H1 (cell line): Measurements from ENCODE around the gene GPR12. TPM values are rescaled to one million over a fixed set of nuclear protein-coding genes. Genes with fewer than 3 reads are reported as not detected.

ENCODE experiments used
- CTCF ChIA-PET: fragments of 300-600 bp; sonication (Branson Sonifier 250); formaldehyde crosslinking; loops from one replicate; lab custom pipeline; 2021; ENCODE audit not compliant: partially characterized antibody; lab: Charles Lee
- POLR2A ChIA-PET: fragments of 300-600 bp; sonication (Branson Sonifier 250); formaldehyde crosslinking; loops from one replicate; lab custom pipeline; 2021; ENCODE audit warnings: inconsistent platforms; ENCODE audit not compliant: partially characterized antibody; lab: Charles Lee
- DNase-seq, 2 experiments: peaks; one replicate each; pipeline versions ENCODE4 v3.0.0 to v3.0.0-alpha.2; 2010 to 2022; ENCODE audit warnings: low spot score in 2 of 2, low read depth in 1 of 2, mixed read lengths in 1 of 2
- FAIRE-seq: peaks from 2 replicates; lab custom pipeline; 2011; peaks lifted over from hg19 to GRCh38; lab: Jason Lieb, UNC
- H2AFZ ChIP-seq: 2 replicates; pipeline ENCODE4 v1.8.1; 2012; ENCODE audit warnings: low read length, inconsistent platforms
- H2AK5ac ChIP-seq: 2 replicates; pipeline ENCODE4 v1.6.1; 2013; ENCODE audit warnings: low read depth, low read length
- H2BK120ac ChIP-seq: replicated peaks from 2 replicates; pipeline ENCODE3; 2013; ENCODE audit warnings: low read depth, low read length, inconsistent platforms
- H2BK12ac ChIP-seq: 2 replicates; pipeline ENCODE4 v1.6.1; 2013; ENCODE audit warnings: low read depth, low read length
- H2BK15ac ChIP-seq: 2 replicates; pipeline ENCODE4 v1.6.1; 2013; ENCODE audit warnings: low read length
- H2BK20ac ChIP-seq: 2 replicates; pipeline ENCODE4 v1.6.1; 2013; ENCODE audit warnings: low read length
- H2BK5ac ChIP-seq: 2 replicates; pipeline ENCODE4 v1.6.1; 2013; ENCODE audit warnings: low read depth, low read length
- H3K14ac ChIP-seq: 2 replicates; pipeline ENCODE4 v1.6.1; 2013; ENCODE audit warnings: inconsistent platforms; ENCODE audit not compliant: insufficient read length
- H3K18ac ChIP-seq: 2 replicates; pipeline ENCODE4 v1.6.1; 2013; ENCODE audit warnings: low read length; ENCODE audit errors: extremely low read depth
- H3K23ac ChIP-seq: 2 replicates; pipeline ENCODE4 v1.6.1; 2013; ENCODE audit warnings: inconsistent platforms; ENCODE audit not compliant: insufficient read length
- H3K23me2 ChIP-seq: 2 replicates; pipeline ENCODE4 v1.6.1; 2013; ENCODE audit warnings: low read depth, low read length
- H3K27ac ChIP-seq: 2 replicates; pipeline ENCODE4 v1.6.1; 2011; ENCODE audit warnings: low read depth, low read length, inconsistent platforms
- H3K27me3 ChIP-seq, 4 experiments: replicated peaks in 1 of 4; 1 replicate in 1 of 4; 2 replicates in 3 of 4; pipeline versions ENCODE4 v1.6.1 to v1.8.1; 2011 to 2013; ENCODE audit warnings: low read length in 3 of 4, mild to moderate bottlenecking in 3 of 4, inconsistent platforms in 2 of 4, mixed read lengths in 2 of 4, moderate library complexity in 1 of 4; ENCODE audit not compliant: control insufficient read depth in 3 of 4, insufficient read depth in 3 of 4; ENCODE audit errors: extremely low read depth in 1 of 4
- H3K36me3 ChIP-seq, 4 experiments: 2 replicates each; pipeline versions ENCODE4 v1.6.1 to v1.8.1; 2011 to 2013; ENCODE audit warnings: mild to moderate bottlenecking in 4 of 4, low read length in 3 of 4, moderate library complexity in 2 of 4, control low read depth in 1 of 4, inconsistent platforms in 1 of 4; ENCODE audit not compliant: insufficient read depth in 4 of 4, control insufficient read depth in 2 of 4
- H3K4ac ChIP-seq: replicated peaks from 2 replicates; pipeline ENCODE3; 2013; ENCODE audit warnings: low read length, low read depth, mixed read lengths, inconsistent platforms; ENCODE audit not compliant: insufficient read length
- H3K4me1 ChIP-seq, 4 experiments: replicated peaks in 1 of 4; 1 replicate in 1 of 4; 2 replicates in 3 of 4; pipeline versions ENCODE4 v1.6.1 to v1.8.1; 2011 to 2013; ENCODE audit warnings: low read length in 3 of 4, inconsistent platforms in 2 of 4, mixed read lengths in 1 of 4; ENCODE audit not compliant: insufficient read depth in 4 of 4, control insufficient read depth in 3 of 4
- H3K4me2 ChIP-seq, 2 experiments: 2 replicates each; pipeline versions ENCODE4 v1.6.1 to v1.8.1; 2011 to 2013; ENCODE audit warnings: low read depth in 2 of 2, low read length in 2 of 2, control low read depth in 1 of 2, inconsistent platforms in 1 of 2, mild to moderate bottlenecking in 1 of 2; ENCODE audit not compliant: insufficient read depth in 1 of 2
- H3K4me3 ChIP-seq, 4 experiments: fragments of 200-600, 300-600 bp in 1 of 4; sonication (generic), shearing (Covaris generic), sonication (Bioruptor Twin) in 1 of 4; 2 replicates each; pipeline versions ENCODE4 v1.5.1 to v1.8.1; 2011 to 2016; ENCODE audit warnings: low read length in 4 of 4, low read depth in 3 of 4, control low read depth in 2 of 4, inconsistent platforms in 2 of 4, mild to moderate bottlenecking in 2 of 4, mixed read lengths in 1 of 4, moderate library complexity in 1 of 4; ENCODE audit not compliant: insufficient read depth in 2 of 4; ENCODE audit errors: extremely low read depth in 1 of 4
- H3K56ac ChIP-seq: replicated peaks from 2 replicates; pipeline ENCODE3; 2013; ENCODE audit warnings: low read depth, mild to moderate bottlenecking, mixed read lengths, low read length, inconsistent platforms; ENCODE audit not compliant: insufficient read length
- H3K79me1 ChIP-seq: 2 replicates; pipeline ENCODE4 v1.6.1; 2013; ENCODE audit warnings: low read depth, low read length, control low read depth
- H3K79me2 ChIP-seq, 2 experiments: 2 replicates each; pipeline versions ENCODE4 v1.6.1 to v1.8.1; 2012 to 2013; ENCODE audit warnings: low read length in 2 of 2, mild to moderate bottlenecking in 2 of 2, inconsistent platforms in 1 of 2; ENCODE audit not compliant: insufficient read depth in 2 of 2, control insufficient read depth in 1 of 2
- H3K9ac ChIP-seq, 4 experiments: replicated peaks in 1 of 4; 1 replicate in 1 of 4; 2 replicates in 3 of 4; pipeline versions ENCODE4 v1.6.1 to v1.8.1; 2011 to 2013; ENCODE audit warnings: low read depth in 3 of 4, low read length in 3 of 4, control low read depth in 2 of 4, mild to moderate bottlenecking in 2 of 4, moderate library complexity in 2 of 4, inconsistent platforms in 1 of 4; ENCODE audit errors: extremely low read depth in 1 of 4
- H3K9me3 ChIP-seq, 2 experiments: 2 replicates each; pipeline versions ENCODE4 v1.6.1 to v1.8.1; 2012 to 2013; ENCODE audit warnings: mild to moderate bottlenecking in 2 of 2, moderate library complexity in 2 of 2, control low read depth in 1 of 2, inconsistent platforms in 1 of 2, low read depth in 1 of 2, low read length in 1 of 2, mixed read lengths in 1 of 2; ENCODE audit not compliant: insufficient read depth in 2 of 2
- H4K20me1 ChIP-seq, 2 experiments: replicated peaks in 1 of 2; 2 replicates each; pipeline versions ENCODE3 to v1.8.1; 2011 to 2013; ENCODE audit warnings: inconsistent platforms in 2 of 2, low read length in 2 of 2, mild to moderate bottlenecking in 1 of 2; ENCODE audit not compliant: insufficient read depth in 2 of 2, control insufficient read depth in 1 of 2
- H4K5ac ChIP-seq: 2 replicates; pipeline ENCODE4 v1.6.1; 2013; ENCODE audit warnings: low read length, low read depth, mixed read lengths, inconsistent platforms; ENCODE audit not compliant: insufficient read length
- H4K8ac ChIP-seq: 2 replicates; pipeline ENCODE4 v1.8.0; 2013; ENCODE audit warnings: mild to moderate bottlenecking, moderate library complexity, low read length, inconsistent platforms; ENCODE audit not compliant: insufficient read depth; ENCODE audit errors: extremely low read depth
- H4K91ac ChIP-seq: replicated peaks from 2 replicates; pipeline ENCODE3; 2013; ENCODE audit warnings: low read length, mixed read lengths, inconsistent platforms; ENCODE audit not compliant: insufficient read length
- BRCA1 ChIP-seq: IDR thresholded peaks from 2 replicates; pipeline ENCODE4 v1.6.1; 2012; ENCODE audit warnings: low read depth, low read length, improper control_type of control experiment
- CHD2 ChIP-seq: IDR thresholded peaks from 2 replicates; pipeline ENCODE4 v1.6.1; 2012; ENCODE audit warnings: low read length, improper control_type of control experiment
- EZH2 ChIP-seq: fragments of 200-600 bp; sonication (generic); IDR thresholded peaks from 2 replicates; pipeline ENCODE4 v1.7.1; 2012; ENCODE audit warnings: low read depth, mild to moderate bottlenecking, moderate library complexity, low read length, inconsistent platforms; ENCODE audit not compliant: severe bottlenecking
- JUND ChIP-seq: IDR thresholded peaks from 2 replicates; pipeline ENCODE4 v1.6.1; 2011; ENCODE audit warnings: mild to moderate bottlenecking, improper control_type of control experiment, low read length
- RAD21 ChIP-seq, 2 experiments: IDR thresholded peaks in 1 of 2; conservative IDR thresholded peaks in 1 of 2; 2 replicates each; pipeline ENCODE4 v1.6.1; 2011; ENCODE audit warnings: low read depth in 2 of 2, low read length in 2 of 2, improper control_type of control experiment in 1 of 2, inconsistent platforms in 1 of 2, mild to moderate bottlenecking in 1 of 2, moderate library complexity in 1 of 2
- TBP ChIP-seq: IDR thresholded peaks from 2 replicates; pipeline ENCODE4 v1.6.1; 2011; ENCODE audit warnings: low read depth, low read length, improper control_type of control experiment
- WGBS, 2 experiments: shearing (Covaris generic) in 1 of 2; methylation state at CpG; one replicate each; pipeline versions ENCODE4 v1.1.6 to v1.1.7; 2013 to 2015; ENCODE audit warnings: low lambda C conversion rate in 2 of 2, mixed read lengths in 2 of 2, inconsistent platforms in 1 of 2, low coverage in 1 of 2, missing lambda C conversion rate in 1 of 2; ENCODE audit not compliant: insufficient replicate concordance in 2 of 2, insufficient coverage in 1 of 2, insufficient read length in 1 of 2; ENCODE audit errors: extremely low coverage in 1 of 2, missing lambda C conversion rate in 1 of 2; 5-methylcytosine and 5-hydroxymethylcytosine counted together
- polyA plus RNA-seq, 7 experiments: library from polyadenylated mRNA; depleted of rRNA in 3 of 7; stranded (reverse) in 5 of 7; unstranded in 2 of 7; fragments of >200 nt in 5 of 7; fragments of 200-250 nt in 2 of 7; gene quantifications; 1 replicate in 5 of 7; 2 replicates in 1 of 7; 4 replicates in 1 of 7; pipeline versions ENCODE4 v1.2.1 to v1.2.3, GENCODE V29; 2011 to 2013; ENCODE audit warnings: missing spikeins in 2 of 7, mixed read lengths in 2 of 7
- total RNA-seq: library from RNA; stranded (reverse); fragmentation: NEBNext Ultra II Directional; extraction: Animal tissue kit (Norgen Biotek cat#: 25700); gene quantifications from 2 replicates; pipeline ENCODE4 v1.2.1, GENCODE V29; 2021

The GPR12 gene
- total and polyA plus RNA-seq, 2 of the 8 experiments (the other 6 are each of a cell fraction or from before 2014, with no cell fraction given) = 0.15 to 0.27 TPM

GRCh38 chr13:26779321-26779720 is 18.7 kb upstream of the GPR12 start:
- no peaks in the 10 kb centered on the region for H4K20me1 ChIP-seq
- H4K91ac ChIP-seq = no peak overlapping the region
- POLR2A ChIA-PET = interaction anchor here (0.6 kb wide), 1 partner anchor 25 kb away, joined by 3 read pairs; no protein-coding TSS in a partner anchor
- H3K4me2 ChIP-seq = no peak overlapping the region
- WGBS, 2 experiments = 88% methylated on average over 4 of the region's 4 CpGs; no CpG with 5 or more reads in 1 of the 2 experiments
- no peak overlapping the region for H3K27ac ChIP-seq
- H3K56ac ChIP-seq = no peak overlapping the region
- H2BK120ac ChIP-seq = no peak overlapping the region
- no peak overlapping the region for H2AFZ ChIP-seq
- no peak overlapping the region for H2BK20ac ChIP-seq
- no peaks in the 10 kb centered on the region for H3K79me2 ChIP-seq
- no peak overlapping the region for H3K18ac ChIP-seq
- no peak overlapping the region for H2BK15ac ChIP-seq
- no peaks in the 10 kb centered on the region for H3K27me3 ChIP-seq
- CTCF ChIA-PET = no interaction called here
- no peak overlapping the region for H3K23ac ChIP-seq
- no peak overlapping the region for H2BK12ac ChIP-seq
- FAIRE-seq (no peak), DNase-seq (no peak)
- H3K9ac ChIP-seq = no peak overlapping the region
- no peak overlapping the region for H3K4me3 ChIP-seq
- H3K14ac ChIP-seq = no peak overlapping the region
- H3K36me3 ChIP-seq = no peaks in the 10 kb centered on the region
- no peaks in the 10 kb centered on the region for H3K23me2 ChIP-seq
- H4K5ac ChIP-seq = no peak overlapping the region
- H3K4me1 ChIP-seq = peaks cover 0 to under 1% (median 0%) of the 10 kb centered on the region in 4 experiments; a peak in 2 of 7 replicates
- H3K79me1 ChIP-seq = no peaks in the 10 kb centered on the region
- no peak overlapping the region for H2BK5ac ChIP-seq
- no peak overlapping the region for H3K4ac ChIP-seq
- TF ChIP-seq JUND (no peak), RAD21 (IDR thresholded peaks at IDR 0.05 in 1 of 2, conservative IDR thresholded peaks at IDR 0.05 in 1 of 2; ENCODE audit: low read depth in 2 of 2, low read length in 2 of 2) (no peak), CHD2 (no peak), TBP (no peak), BRCA1 (no peak), EZH2 (no peak)
- H2AK5ac ChIP-seq = no peak overlapping the region
- H4K8ac ChIP-seq = no peak overlapping the region
- no peaks in the 10 kb centered on the region for H3K9me3 ChIP-seq
